B cell (primary cell): Measurements from ENCODE around the gene KRIT1. TPM values are rescaled to one million over a fixed set of nuclear protein-coding genes. Genes with fewer than 3 reads are reported as not detected.

Experiments used
- ATAC-seq: fragments of 200-7000 bp; cut with Tn5 transposase; one replicate; pipeline ENCODE4 v1.10.0; 2021; ENCODE audit warnings: low read depth, mild to moderate bottlenecking, moderate number of reproducible peaks, moderate library complexity
- CTCF ChIA-PET: fragments of 350-600 bp; sonication (Branson Sonifier 250); formaldehyde crosslinking; loops from one replicate; lab custom pipeline; 2021; ENCODE audit warnings: antibody characterized with exemption, inconsistent platforms; lab: Charles Lee
- POLR2A ChIA-PET: fragments of 350-600 bp; sonication (Branson Sonifier 250); formaldehyde crosslinking; loops from one replicate; lab custom pipeline; 2021; ENCODE audit warnings: antibody characterized with exemption; lab: Charles Lee
- DNase-seq: peaks from one replicate; pipeline ENCODE4 v3.0.0; 2013
- H2AFZ ChIP-seq: 2 replicates; pipeline ENCODE4 v1.6.1; 2012; ENCODE audit warnings: mild to moderate bottlenecking, low read depth, low read length; ENCODE audit not compliant: insufficient read depth, poor library complexity, severe bottlenecking
- H3K27ac ChIP-seq, 2 donors: 1 replicate in 1 of 2; 2 replicates in 1 of 2; pipeline ENCODE4 v1.5.1; 2012 to 2013; ENCODE audit warnings: low read length in 2 of 2, mild to moderate bottlenecking in 2 of 2, moderate library complexity in 1 of 2
- H3K27me3 ChIP-seq, 4 experiments: fragments of 200-600 bp in 1 of 4; sonication (generic) in 1 of 4; replicated peaks in 1 of 4; 1 replicate in 2 of 4; 2 replicates in 2 of 4; pipeline versions ENCODE4 v1.6.1 to v1.7.0; 2013 to 2016; ENCODE audit warnings: low read length in 3 of 4, mild to moderate bottlenecking in 2 of 4, mixed read lengths in 1 of 4, moderate library complexity in 1 of 4; ENCODE audit not compliant: insufficient read depth in 4 of 4, control insufficient read depth in 3 of 4; ENCODE audit errors: control extremely low read depth in 1 of 4
- H3K36me3 ChIP-seq, 2 experiments: replicated peaks in 1 of 2; 1 replicate in 1 of 2; 2 replicates in 1 of 2; pipeline versions ENCODE4 v1.6.1 to v1.7.1; 2013; ENCODE audit warnings: low read length in 1 of 2; ENCODE audit not compliant: insufficient read depth in 2 of 2, control insufficient read depth in 1 of 2; ENCODE audit errors: control extremely low read depth in 1 of 2, extremely low read depth in 1 of 2
- H3K4me1 ChIP-seq, 2 donors: fragments of 200-600 bp in 1 of 2; sonication (generic) in 1 of 2; 1 replicate in 1 of 2; 2 replicates in 1 of 2; pipeline versions ENCODE4 v1.5.1 to v1.6.1; 2013 to 2017; ENCODE audit warnings: low read length in 2 of 2; ENCODE audit not compliant: control insufficient read depth in 2 of 2, insufficient read depth in 2 of 2
- H3K4me2 ChIP-seq: replicated peaks from 2 replicates; pipeline ENCODE3; 2012; ENCODE audit warnings: mild to moderate bottlenecking, low read depth, low read length; ENCODE audit not compliant: poor library complexity, severe bottlenecking
- H3K4me3 ChIP-seq, 5 experiments: fragments of 200-600 bp in 1 of 5; sonication (generic) in 1 of 5; 1 replicate in 3 of 5; 2 replicates in 2 of 5; pipeline versions ENCODE4 v1.5.1 to v1.7.0; 2011 to 2016; ENCODE audit warnings: low read length in 4 of 5, mild to moderate bottlenecking in 4 of 5, low read depth in 2 of 5, control low read depth in 1 of 5, moderate library complexity in 1 of 5; ENCODE audit not compliant: insufficient read depth in 1 of 5; ENCODE audit errors: control extremely low read depth in 1 of 5, extremely low read depth in 1 of 5
- H3K79me2 ChIP-seq: fragments of 200-600 bp; sonication (generic); one replicate; pipeline ENCODE4 v1.6.0; 2016; ENCODE audit warnings: low read length; ENCODE audit not compliant: control insufficient read depth, insufficient read depth
- H3K9ac ChIP-seq: fragments of 200-600 bp; sonication (generic); 2 replicates; pipeline ENCODE4 v1.6.1; 2017; ENCODE audit warnings: mild to moderate bottlenecking, low read length, moderate library complexity
- H3K9me3 ChIP-seq, 3 donors: one replicate each; pipeline versions ENCODE4 v1.6.1 to v1.7.1; 2013; ENCODE audit warnings: low read length in 2 of 3; ENCODE audit not compliant: control insufficient read depth in 2 of 3, insufficient read depth in 1 of 3; ENCODE audit errors: control extremely low read depth in 1 of 3
- H4K20me1 ChIP-seq: 2 replicates; pipeline ENCODE4 v1.6.0; 2012; ENCODE audit warnings: mild to moderate bottlenecking, low read length; ENCODE audit not compliant: insufficient read depth, control insufficient read depth, poor library complexity, severe bottlenecking
- H3K27ac Mint-ChIP-seq: one replicate; pipeline ENCODE4 v1.8.0; 2021; ENCODE audit warnings: mixed read lengths
- H3K27me3 Mint-ChIP-seq: one replicate; pipeline ENCODE4 v1.8.0; 2021; ENCODE audit warnings: mixed read lengths
- H3K4me1 Mint-ChIP-seq: one replicate; pipeline ENCODE4 v1.8.0; 2021; ENCODE audit warnings: mixed read lengths
- H3K4me3 Mint-ChIP-seq: one replicate; pipeline ENCODE4 v1.8.0; 2021; ENCODE audit warnings: mixed read lengths
- H3K9me3 Mint-ChIP-seq: one replicate; pipeline ENCODE4 v1.8.0; 2022; ENCODE audit warnings: mixed read lengths; ENCODE audit not compliant: insufficient read depth
- EZH2 ChIP-seq: IDR thresholded peaks from 2 replicates; pipeline ENCODE4 v1.6.1; 2012; ENCODE audit warnings: borderline replicate concordance, low read depth, mild to moderate bottlenecking, moderate library complexity, low read length; ENCODE audit not compliant: insufficient read depth, poor library complexity, severe bottlenecking
- WGBS: methylation state at CpG from one replicate; pipeline ENCODE4 v1.1.5; 2013; ENCODE audit warnings: missing lambda C conversion rate; ENCODE audit not compliant: insufficient coverage; 5-methylcytosine and 5-hydroxymethylcytosine counted together
- intact Hi-C: fragments of 100-400 bp; cut with micrococcal nuclease; formaldehyde crosslinking; loops from one replicate; pipeline ENCODE4 v1.10.0; 2022
- polyA plus RNA-seq: library from polyadenylated mRNA; depleted of rRNA; stranded (reverse); fragments of >200 nt; gene quantifications from 2 replicates; pipeline ENCODE4 v1.2.3, GENCODE V29; 2012
- total RNA-seq, 2 donors: library from RNA; stranded (reverse); fragments of 120-200 nt in 1 of 2; gene quantifications; 1 replicate in 1 of 2; 2 replicates in 1 of 2; pipeline versions ENCODE4 v1.2.3 to v1.2.4, GENCODE V29; 2013 to 2022
- TF ChIP-seq, protein P1 (sequence below): fragments of 200-600 bp; IDR thresholded peaks from one replicate; pipeline ENCODE4 v1.8.0; 2022; ENCODE audit warnings: antibody characterized with exemption, mild to moderate bottlenecking

The KRIT1 gene
- total and polyA plus RNA-seq, 2 donors (not counting 1 experiment from before 2014, with no cell fraction given), result 25.0 to 78.1 TPM

- H3K36me3 ChIP-seq, result peaks cover 0 to 9% of the 10 kb centered on the region in 2 experiments
- Mint-ChIP-seq H3K4me1 (peaks cover 25% of the 10 kb centered on the region), H3K27ac (no peak overlapping the region), H3K4me3 (no peak overlapping the region), H3K9me3 (peaks cover under 1% of the 10 kb centered on the region), H3K27me3 (no peaks in the 10 kb centered on the region)
- TF ChIP-seq, protein P1, sequence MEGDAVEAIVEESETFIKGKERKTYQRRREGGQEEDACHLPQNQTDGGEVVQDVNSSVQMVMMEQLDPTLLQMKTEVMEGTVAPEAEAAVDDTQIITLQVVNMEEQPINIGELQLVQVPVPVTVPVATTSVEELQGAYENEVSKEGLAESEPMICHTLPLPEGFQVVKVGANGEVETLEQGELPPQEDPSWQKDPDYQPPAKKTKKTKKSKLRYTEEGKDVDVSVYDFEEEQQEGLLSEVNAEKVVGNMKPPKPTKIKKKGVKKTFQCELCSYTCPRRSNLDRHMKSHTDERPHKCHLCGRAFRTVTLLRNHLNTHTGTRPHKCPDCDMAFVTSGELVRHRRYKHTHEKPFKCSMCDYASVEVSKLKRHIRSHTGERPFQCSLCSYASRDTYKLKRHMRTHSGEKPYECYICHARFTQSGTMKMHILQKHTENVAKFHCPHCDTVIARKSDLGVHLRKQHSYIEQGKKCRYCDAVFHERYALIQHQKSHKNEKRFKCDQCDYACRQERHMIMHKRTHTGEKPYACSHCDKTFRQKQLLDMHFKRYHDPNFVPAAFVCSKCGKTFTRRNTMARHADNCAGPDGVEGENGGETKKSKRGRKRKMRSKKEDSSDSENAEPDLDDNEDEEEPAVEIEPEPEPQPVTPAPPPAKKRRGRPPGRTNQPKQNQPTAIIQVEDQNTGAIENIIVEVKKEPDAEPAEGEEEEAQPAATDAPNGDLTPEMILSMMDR, result no peak
- no peak for TF ChIP-seq EZH2
- H3K4me2 ChIP-seq, result no peak overlapping the region
- DNase-seq (no peak), ATAC-seq (no peak)
- H3K4me3 ChIP-seq, result no peak overlapping the region
- H4K20me1 ChIP-seq, result no peaks in the 10 kb centered on the region
- no peak overlapping the region for H3K27ac ChIP-seq
- intact Hi-C loops, result no loop called here
- no peaks in the 10 kb centered on the region for H3K9me3 ChIP-seq
- no peak overlapping the region for H2AFZ ChIP-seq
- no CpG with 5 or more reads among the region's 3 CpGs for WGBS
- no peaks in the 10 kb centered on the region for H3K27me3 ChIP-seq
- no peak overlapping the region for H3K9ac ChIP-seq
- H3K79me2 ChIP-seq, result peaks cover 26% of the 10 kb centered on the region
- POLR2A ChIA-PET, result no interaction called here
- H3K4me1 ChIP-seq, result peaks cover 0 to 3% of the 10 kb centered on the region in 2 donors
- CTCF ChIA-PET, result no interaction called here
Measured at GRCh38 chr7:92292981-92293380, 47.3 kb upstream of the KRIT1 start.

GRCh38 chr7:92289321-92289720 lies 43.6 kb upstream of the KRIT1 start:
- intact Hi-C loops, result no loop called here
- ChIA-PET CTCF (no interaction called here), POLR2A (no interaction called here)
- H3K9ac ChIP-seq, result no peak overlapping the region
- H3K27me3 ChIP-seq, result no peaks in the 10 kb centered on the region
- H2AFZ ChIP-seq, result no peak overlapping the region
- H3K4me1 Mint-ChIP-seq, result peaks cover 27% of the 10 kb centered on the region
- no peaks in the 10 kb centered on the region for H3K36me3 ChIP-seq
- H3K79me2 ChIP-seq, result peaks cover 47% of the 10 kb centered on the region
- no peak overlapping the region for H3K4me2 ChIP-seq
- H3K27ac Mint-ChIP-seq, result no peak overlapping the region
- no peak for TF ChIP-seq EZH2
- TF ChIP-seq, protein P1, result no peak
- H3K9me3 ChIP-seq, result no peaks in the 10 kb centered on the region
- ATAC-seq, result no peak
- H3K4me3 Mint-ChIP-seq, result no peak overlapping the region
- H3K9me3 Mint-ChIP-seq, result peaks cover 2% of the 10 kb centered on the region
- no peak for DNase-seq
- peaks cover 0 to 3% of the 10 kb centered on the region in 2 donors for H3K4me1 ChIP-seq
- H4K20me1 ChIP-seq, result peaks cover 14% of the 10 kb centered on the region
- H3K27ac ChIP-seq, result no peak overlapping the region
- 75% methylated on average over 1 of the region's 2 CpGs for WGBS
- H3K27me3 Mint-ChIP-seq, result no peaks in the 10 kb centered on the region
- H3K4me3 ChIP-seq, result no peak overlapping the region
